ENCODE data around the gene PRPH. TPM values are rescaled to one million over a fixed set of nuclear protein-coding genes. Genes with fewer than 3 reads are reported as not detected.

PRPH gene
- total and polyA plus RNA-seq, 10 of the 15 experiments (the other 5 are each of a cell fraction or from before 2014, with no cell fraction given), result 0.09 to 0.45 (median 0.19) TPM; not detected in 3

- peak in 1 of 2 experiments; percentile 87; a peak in 2 of 3 replicates for TF ChIP-seq EGR1 (IDR thresholded peaks at IDR 0.05; ENCODE audit: borderline replicate concordance in 1 of 2, low read depth in 2 of 2, low read length in 2 of 2)
- no peak for TF ChIP-seq MTA3 (IDR thresholded peaks at IDR 0.05; ENCODE audit: borderline replicate concordance, low read length)
- no peak for TF ChIP-seq CREM (IDR thresholded peaks at IDR 0.05; ENCODE audit: low read depth)
- no peak for TF ChIP-seq RAD51 (IDR thresholded peaks at IDR 0.05)
- no peak for TF ChIP-seq STAT3 (IDR thresholded peaks at IDR 0.05; ENCODE audit: low read depth, low read length)
- TF ChIP-seq NR2F1 (conservative IDR thresholded peaks at IDR 0.05), result 0 out of 2 replicates have a peak, but pooled peaks have one; percentile 30
- no peak for TF ChIP-seq TCF3 (IDR thresholded peaks at IDR 0.05; ENCODE audit: borderline replicate concordance, insufficient read depth, low read depth, low read length)
- TF ChIP-seq IKZF1 (conservative IDR thresholded peaks at IDR 0.05), result no peak
- TF ChIP-seq E2F8 (IDR thresholded peaks at IDR 0.05; ENCODE audit: low read depth, partially characterized antibody), result no peak
Observed at GRCh38 chr12:49346659-49347310, 51.8 kb downstream of the PRPH start, which contains the start of gene DNAJC22 (continued).
